Kidney epithelial cell (primary cell): ENCODE measurements around the gene PPM1L. TPM values are rescaled to one million over a fixed set of nuclear protein-coding genes. Genes with fewer than 3 reads are reported as not detected.

ENCODE experiments used
- DNase-seq: peaks from one replicate; pipeline ENCODE4 v3.0.0-alpha.2; 2010; ENCODE audit warnings: low read depth
- H3K27me3 ChIP-seq: 2 replicates; pipeline ENCODE4 v1.6.0; 2011; ENCODE audit warnings: low read length; ENCODE audit not compliant: control insufficient read depth, insufficient read depth
- H3K36me3 ChIP-seq: 2 replicates; pipeline ENCODE4 v1.5.1; 2011; ENCODE audit warnings: low read length; ENCODE audit not compliant: control insufficient read depth, insufficient read depth
- H3K4me3 ChIP-seq: 2 replicates; pipeline ENCODE4 v1.5.1; 2011; ENCODE audit warnings: low read depth, mild to moderate bottlenecking, control low read depth, low read length
- total RNA-seq: library from RNA; depleted of rRNA; stranded (reverse); fragments of >200 nt; gene quantifications from 2 replicates; pipeline ENCODE4 v1.2.3, GENCODE V29; 2015
- TF ChIP-seq, protein P1 (sequence below): IDR thresholded peaks from 2 replicates; pipeline ENCODE4 v1.5.1; 2011; ENCODE audit warnings: mild to moderate bottlenecking, moderate library complexity, low read length, control low read depth, inconsistent platforms; ENCODE audit not compliant: insufficient read depth, poor library complexity, severe bottlenecking

The PPM1L gene
- total RNA-seq, 1 donor from 2014 or later = 11.1 TPM

DNA sequence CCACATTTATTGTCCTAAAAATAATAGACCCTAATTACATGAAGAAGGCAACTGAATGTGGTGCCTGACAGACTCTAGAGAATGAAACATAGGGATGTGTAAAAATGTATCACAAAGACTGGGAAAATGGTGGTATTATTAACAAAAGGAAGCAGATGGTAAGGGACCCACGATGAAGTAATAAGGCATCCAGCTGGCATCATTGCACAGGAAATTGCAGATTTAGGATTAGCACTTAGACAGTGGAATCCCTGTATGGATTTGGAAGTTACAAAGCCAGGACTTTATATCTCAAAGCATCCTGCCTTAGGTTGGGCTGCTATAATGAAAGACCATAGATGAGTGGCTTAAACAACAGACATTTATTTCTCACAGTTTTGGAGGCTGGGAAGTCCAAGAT lies 104.3 kb downstream of the PPM1L start:
- no peak overlapping the region for H3K4me3 ChIP-seq
- no peaks in the 10 kb centered on the region for H3K36me3 ChIP-seq
- DNase-seq = no peak
- H3K27me3 ChIP-seq = no peaks in the 10 kb centered on the region
- TF ChIP-seq, protein P1, sequence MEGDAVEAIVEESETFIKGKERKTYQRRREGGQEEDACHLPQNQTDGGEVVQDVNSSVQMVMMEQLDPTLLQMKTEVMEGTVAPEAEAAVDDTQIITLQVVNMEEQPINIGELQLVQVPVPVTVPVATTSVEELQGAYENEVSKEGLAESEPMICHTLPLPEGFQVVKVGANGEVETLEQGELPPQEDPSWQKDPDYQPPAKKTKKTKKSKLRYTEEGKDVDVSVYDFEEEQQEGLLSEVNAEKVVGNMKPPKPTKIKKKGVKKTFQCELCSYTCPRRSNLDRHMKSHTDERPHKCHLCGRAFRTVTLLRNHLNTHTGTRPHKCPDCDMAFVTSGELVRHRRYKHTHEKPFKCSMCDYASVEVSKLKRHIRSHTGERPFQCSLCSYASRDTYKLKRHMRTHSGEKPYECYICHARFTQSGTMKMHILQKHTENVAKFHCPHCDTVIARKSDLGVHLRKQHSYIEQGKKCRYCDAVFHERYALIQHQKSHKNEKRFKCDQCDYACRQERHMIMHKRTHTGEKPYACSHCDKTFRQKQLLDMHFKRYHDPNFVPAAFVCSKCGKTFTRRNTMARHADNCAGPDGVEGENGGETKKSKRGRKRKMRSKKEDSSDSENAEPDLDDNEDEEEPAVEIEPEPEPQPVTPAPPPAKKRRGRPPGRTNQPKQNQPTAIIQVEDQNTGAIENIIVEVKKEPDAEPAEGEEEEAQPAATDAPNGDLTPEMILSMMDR = no peak

DNA sequence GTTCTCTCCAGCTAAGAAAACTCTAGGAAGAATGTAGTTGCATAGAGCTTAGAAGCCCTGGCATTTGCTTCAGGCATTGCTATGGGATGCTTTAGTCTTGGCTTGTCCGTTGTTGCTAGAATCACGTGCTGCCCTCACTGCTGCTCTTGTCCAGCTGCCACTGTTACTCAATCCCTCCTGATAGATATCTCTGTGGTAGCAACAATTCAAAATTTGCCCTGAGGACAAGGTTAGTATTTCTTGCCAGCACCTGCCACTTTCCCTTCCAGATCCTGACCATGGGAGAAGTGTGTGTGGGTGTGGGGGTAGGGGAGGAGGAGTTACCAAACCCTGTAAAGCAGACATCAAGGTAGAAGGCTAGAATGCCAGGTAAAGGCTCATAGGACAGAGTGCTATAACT lies 113.8 kb downstream of the PPM1L start:
- TF ChIP-seq, protein P1 = no peak
- H3K36me3 ChIP-seq = no peaks in the 10 kb centered on the region
- no peak overlapping the region for H3K4me3 ChIP-seq
- DNase-seq = no peak
- H3K27me3 ChIP-seq = no peaks in the 10 kb centered on the region

DNA sequence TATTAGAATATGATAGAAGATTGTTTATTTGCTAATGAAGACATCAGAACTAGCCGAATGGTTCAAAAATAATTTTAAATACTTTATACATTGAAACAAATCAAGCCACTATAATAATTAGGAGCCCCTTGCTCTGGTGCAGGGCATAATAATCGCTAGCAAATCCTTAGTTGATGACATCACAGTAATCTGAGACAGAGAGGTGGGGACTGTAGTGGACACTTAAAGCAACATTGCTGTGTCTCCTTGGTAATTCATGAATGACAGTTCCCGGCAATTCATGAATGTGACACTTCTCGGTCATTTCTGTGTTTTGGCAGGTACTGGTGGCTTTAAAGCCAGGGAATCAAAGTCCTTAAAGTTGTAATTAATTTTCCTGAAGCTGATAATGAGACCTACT lies 114.3 kb downstream of the PPM1L start:
- Histone ChIP-seq H3K4me3 (no peak overlapping the region), H3K27me3 (no peaks in the 10 kb centered on the region), H3K36me3 (no peaks in the 10 kb centered on the region)
- no peak for DNase-seq
- TF ChIP-seq, protein P1 = no peak

DNA sequence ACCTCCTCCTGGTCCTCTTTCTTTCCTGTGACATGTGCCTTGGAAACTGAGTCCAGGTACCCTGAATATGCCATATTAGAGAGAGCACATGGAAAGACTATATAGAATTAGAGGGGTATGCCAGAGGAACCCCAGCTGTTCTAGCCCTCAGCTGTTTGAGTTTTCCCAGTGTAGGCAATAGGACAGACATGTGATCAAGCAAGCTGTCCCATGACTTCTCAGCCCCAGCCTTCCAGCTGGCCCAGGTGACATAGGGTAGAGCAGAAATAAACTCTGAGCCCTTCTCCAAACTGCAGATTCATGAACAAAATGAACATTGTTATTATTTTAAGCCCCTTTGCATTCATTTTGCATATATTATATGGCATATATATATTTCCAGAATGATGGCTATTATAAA lies 118.7 kb downstream of the PPM1L start:
- no peak for DNase-seq
- H3K27me3 ChIP-seq = no peaks in the 10 kb centered on the region
- TF ChIP-seq, protein P1 = no peak
- no peak overlapping the region for H3K4me3 ChIP-seq
- no peaks in the 10 kb centered on the region for H3K36me3 ChIP-seq

DNA sequence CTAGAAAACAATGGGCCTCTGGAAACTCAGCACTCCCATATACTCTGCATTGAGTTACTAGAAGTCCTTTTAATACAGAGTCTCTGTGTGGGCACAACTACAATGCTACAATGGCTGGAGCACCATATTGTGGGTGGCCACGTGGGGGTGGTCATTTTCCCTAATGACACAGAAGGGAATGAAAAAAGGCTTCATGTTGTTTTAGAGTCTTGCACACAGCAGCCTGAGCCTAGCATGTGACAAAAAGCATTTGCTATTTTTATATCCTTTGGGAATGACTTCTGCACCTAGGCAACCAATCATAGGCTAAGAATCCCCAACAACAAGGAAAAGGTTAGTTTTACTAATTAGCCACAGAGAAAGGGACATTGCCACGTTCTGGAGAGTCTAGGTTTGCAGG lies 120.6 kb downstream of the PPM1L start:
- no peak for DNase-seq

DNA sequence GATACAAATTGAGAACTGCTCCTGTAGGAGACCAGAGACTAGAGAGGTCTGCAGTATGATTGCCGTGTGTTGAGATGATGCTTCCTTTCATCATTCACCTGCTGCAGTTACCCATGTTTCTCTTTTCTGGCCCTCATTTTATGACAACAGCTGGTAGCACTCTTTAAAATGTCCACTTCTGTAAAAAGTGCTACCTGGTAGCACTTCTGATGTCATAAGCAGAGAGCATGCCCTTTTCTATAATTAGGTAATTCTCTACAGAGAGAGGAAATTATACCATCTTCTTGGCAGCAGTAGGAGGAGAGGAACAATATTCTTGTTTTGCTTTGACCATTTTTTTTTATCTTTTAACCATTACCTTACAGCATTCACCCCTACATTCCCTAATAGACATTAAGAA lies 123.8 kb downstream of the PPM1L start:
- H3K27me3 ChIP-seq = no peaks in the 10 kb centered on the region
- H3K36me3 ChIP-seq = no peaks in the 10 kb centered on the region
- TF ChIP-seq, protein P1 = no peak
- H3K4me3 ChIP-seq = no peak overlapping the region
- DNase-seq = no peak

More for the DNA sequence above, 120.6 kb downstream of the PPM1L start:
- Histone ChIP-seq H3K4me3 (no peak overlapping the region), H3K36me3 (no peaks in the 10 kb centered on the region), H3K27me3 (no peaks in the 10 kb centered on the region)
- TF ChIP-seq, protein P1 = no peak
